SK-N-SH (cell line): ENCODE data around the gene PMEPA1. TPM values are rescaled to one million over a fixed set of nuclear protein-coding genes. Genes with fewer than 3 reads are reported as not detected.

Source experiments
- CTCF ChIA-PET: fragments of 300-600, 350-600 bp; formaldehyde crosslinking; extraction: SDS; loops from one replicate; lab custom pipeline; 2021; lab: Yijun Ruan, JAX
- POLR2A ChIA-PET: fragments of 350-600 bp; sonication (Branson Sonifier 250); formaldehyde crosslinking; extraction: SDS; loops from one replicate; lab custom pipeline; 2020; ENCODE audit warnings: antibody characterized with exemption, inconsistent platforms; lab: Yijun Ruan, JAX
- DNase-seq: peaks from one replicate; pipeline ENCODE4 v3.0.0; 2012
- H2AFZ ChIP-seq: fragments of 200-600 bp; sonication (generic); 2 replicates; pipeline ENCODE4 v1.8.1; 2016; ENCODE audit warnings: antibody characterized with exemption, mild to moderate bottlenecking, low read depth
- H3F3A ChIP-seq: fragments of 200-600 bp; sonication (generic); replicated peaks from 2 replicates; pipeline ENCODE3; 2016; ENCODE audit warnings: antibody characterized with exemption, mild to moderate bottlenecking; ENCODE audit not compliant: insufficient read depth
- H3K27ac ChIP-seq, 2 experiments: fragments of 200-500 bp in 1 of 2; fragments of 200-600 bp in 1 of 2; sonication (Bioruptor generic) in 1 of 2; sonication (generic), shearing (Covaris generic) in 1 of 2; 2 replicates each; pipeline versions ENCODE4 v1.5.1 to v1.6.1; 2014 to 2016; ENCODE audit warnings: low read depth in 2 of 2, inconsistent platforms in 1 of 2, low read length in 1 of 2, mild to moderate bottlenecking in 1 of 2, mixed read lengths in 1 of 2
- H3K27me3 ChIP-seq: fragments of 200-600 bp; sonication (generic), shearing (Covaris generic); 2 replicates; pipeline ENCODE4 v1.6.1; 2016; ENCODE audit warnings: mixed run types; ENCODE audit not compliant: insufficient read depth
- H3K36me3 ChIP-seq, 2 experiments: fragments of 200-500 bp in 1 of 2; fragments of 200-600 bp in 1 of 2; sonication (Bioruptor generic) in 1 of 2; sonication (generic) in 1 of 2; replicated peaks in 1 of 2; 2 replicates each; pipeline versions ENCODE3 to v1.5.1; 2014 to 2016; ENCODE audit warnings: low read length in 1 of 2, mild to moderate bottlenecking in 1 of 2; ENCODE audit not compliant: insufficient read depth in 2 of 2, control insufficient read depth in 1 of 2
- H3K4me1 ChIP-seq, 2 experiments: fragments of 200-500 bp in 1 of 2; fragments of 200-600 bp in 1 of 2; sonication (Bioruptor generic) in 1 of 2; sonication (generic), shearing (Covaris generic) in 1 of 2; 2 replicates each; pipeline versions ENCODE4 v1.5.1 to v1.6.1; 2014 to 2016; ENCODE audit warnings: low read depth in 1 of 2, low read length in 1 of 2, mixed run types in 1 of 2; ENCODE audit not compliant: insufficient read depth in 2 of 2, control insufficient read depth in 1 of 2
- H3K4me2 ChIP-seq: fragments of 200-600 bp; sonication (generic), shearing (Covaris generic); 2 replicates; pipeline ENCODE4 v1.6.1; 2017; ENCODE audit warnings: mixed run types
- H3K4me3 ChIP-seq, 2 experiments: fragments of 200-500 bp in 1 of 2; fragments of 200-600 bp in 1 of 2; sonication (Bioruptor generic) in 1 of 2; sonication (generic), shearing (Covaris generic) in 1 of 2; 2 replicates each; pipeline versions ENCODE4 v1.5.1 to v1.8.1; 2014 to 2016; ENCODE audit warnings: low read depth in 2 of 2, inconsistent platforms in 1 of 2, low read length in 1 of 2, mild to moderate bottlenecking in 1 of 2, mixed read lengths in 1 of 2, moderate library complexity in 1 of 2
- H3K79me2 ChIP-seq: fragments of 200-600 bp; sonication (generic); 2 replicates; pipeline ENCODE4 v1.8.1; 2017; ENCODE audit warnings: mild to moderate bottlenecking; ENCODE audit not compliant: insufficient read depth
- H3K9ac ChIP-seq: fragments of 200-600 bp; sonication (generic); 2 replicates; pipeline ENCODE4 v1.6.1; 2017; ENCODE audit warnings: mixed run types
- H3K9me2 ChIP-seq: fragments of 200-600 bp; sonication (generic); 2 replicates; pipeline ENCODE4 v1.6.1; 2017; ENCODE audit warnings: mixed run types
- H3K9me3 ChIP-seq: fragments of 200-600 bp; sonication (generic); 2 replicates; pipeline ENCODE4 v1.6.1; 2017; ENCODE audit warnings: mixed run types, mild to moderate bottlenecking, moderate library complexity
- H4K20me1 ChIP-seq: fragments of 200-600 bp; sonication (generic); 2 replicates; pipeline ENCODE4 v1.6.1; 2017; ENCODE audit warnings: mild to moderate bottlenecking, mixed run types; ENCODE audit not compliant: insufficient read depth
- CTCF ChIP-seq: fragments of 200-600 bp; sonication (generic); IDR thresholded peaks from 2 replicates; pipeline ENCODE4 v1.6.1; 2017; ENCODE audit warnings: antibody characterized with exemption, mild to moderate bottlenecking, moderate library complexity
- EZH2phosphoT487 ChIP-seq: fragments of 200-600 bp; sonication (generic); IDR thresholded peaks from 2 replicates; pipeline ENCODE4 v1.6.1; 2017; ENCODE audit warnings: low read depth, mixed run types, mild to moderate bottlenecking, antibody characterized with exemption, moderate library complexity, borderline replicate concordance
- MAX ChIP-seq: IDR thresholded peaks from 2 replicates; pipeline ENCODE4 v1.4.0; 2012; ENCODE audit warnings: low read depth
- MEF2A ChIP-seq: IDR thresholded peaks from 2 replicates; pipeline ENCODE4 v1.4.0; 2012; ENCODE audit warnings: low read depth, borderline replicate concordance
- REST ChIP-seq: IDR thresholded peaks from 2 replicates; pipeline ENCODE4 v1.6.1; 2012; ENCODE audit warnings: mild to moderate bottlenecking, low read depth, low read length, moderate library complexity
- TAF1 ChIP-seq: IDR thresholded peaks from 2 replicates; pipeline ENCODE4 v1.6.1; 2012; ENCODE audit warnings: low read depth, mild to moderate bottlenecking, low read length, moderate library complexity, borderline replicate concordance
- TCF12 ChIP-seq: IDR thresholded peaks from 2 replicates; pipeline ENCODE4 v1.4.0; 2012
- USF2 ChIP-seq: fragments of 150-350 bp; IDR thresholded peaks from 2 replicates; pipeline ENCODE4 v1.6.1; 2017; ENCODE audit warnings: antibody characterized with exemption, low read length, low read depth, borderline replicate concordance
- YY1 ChIP-seq: IDR thresholded peaks from 2 replicates; pipeline ENCODE4 v1.4.0; 2012; ENCODE audit warnings: low read depth, mild to moderate bottlenecking
- WGBS: methylation state at CpG from one replicate; pipeline ENCODE4 v1.1.6; 2017; ENCODE audit warnings: low lambda C conversion rate; 5-methylcytosine and 5-hydroxymethylcytosine counted together
- polyA plus RNA-seq, 3 experiments: library from polyadenylated mRNA; depleted of rRNA; stranded (reverse); fragments of >200 nt; gene quantifications; 2 replicates each; pipeline ENCODE4 v1.2.3, GENCODE V29; 2012

The PMEPA1 gene
- polyA plus RNA-seq, 1 of the 3 experiments (the other 2 are of a cell fraction), result 7.1 TPM

- Histone ChIP-seq H2AFZ (no peak overlapping the region), H3K27ac (no peak overlapping the region), H3K79me2 (no peaks in the 10 kb centered on the region), H3K27me3 (no peaks in the 10 kb centered on the region), H4K20me1 (no peaks in the 10 kb centered on the region), H3K9me3 (0 out of 2 replicates have a peak, but pooled peaks cover 4% of the 10 kb centered on the region), H3K9ac (no peak overlapping the region), H3K4me2 (no peak overlapping the region), H3K4me1 (no peaks in the 10 kb centered on the region; a peak in 1 of 4 replicates), H3K9me2 (no peaks in the 10 kb centered on the region), H3F3A (no peaks in the 10 kb centered on the region), H3K4me3 (no peak overlapping the region), H3K36me3 (no peaks in the 10 kb centered on the region)
- ChIA-PET POLR2A (no interaction called here), CTCF (interaction anchor here (0.9 to 1.1 kb wide), 3 partner anchors 11 to 546 kb away, joined by 3 to 4 read pairs (median 3); no protein-coding TSS in a partner anchor)
- DNase-seq, result no peak
- WGBS, result 54% methylated on average over 2 of the region's 2 CpGs
- TF ChIP-seq TAF1, result no peak
- TF ChIP-seq MAX, result no peak
- no peak for TF ChIP-seq TCF12
- TF ChIP-seq USF2, result no peak
- TF ChIP-seq MEF2A, result no peak
- TF ChIP-seq REST, result no peak
- no peak for TF ChIP-seq EZH2phosphoT487
Measured at GRCh38 chr20:57633945-57634491, 75.8 kb downstream of the PMEPA1 start.

- WGBS, result 75% methylated on average over 2 of the region's 2 CpGs
- ChIA-PET POLR2A (interaction anchor here (0.7 kb wide), 1 partner anchor 443 kb away, joined by 3 read pairs; no protein-coding TSS in a partner anchor), CTCF (interaction anchor here (2.7 kb wide), 1 partner anchor 9 kb away, joined by 8 read pairs; no protein-coding TSS in a partner anchor)
- H3K4me3 ChIP-seq, result no peak overlapping the region
- H3K9ac ChIP-seq, result no peak overlapping the region
- no peaks in the 10 kb centered on the region for H3K27me3 ChIP-seq
- H3K9me3 ChIP-seq, result 0 out of 2 replicates have a peak, but pooled peaks cover 4% of the 10 kb centered on the region
- no peaks in the 10 kb centered on the region for H4K20me1 ChIP-seq
- no peaks in the 10 kb centered on the region for H3K36me3 ChIP-seq
- no peaks in the 10 kb centered on the region for H3F3A ChIP-seq
- no peaks in the 10 kb centered on the region for H3K9me2 ChIP-seq
- no peak for DNase-seq
- no peak overlapping the region for H2AFZ ChIP-seq
- no peak overlapping the region for H3K27ac ChIP-seq
- H3K4me2 ChIP-seq, result no peak overlapping the region
- peaks cover 0 to 9% of the 10 kb centered on the region in 2 experiments; a peak in 1 of 4 replicates for H3K4me1 ChIP-seq
- no peak for TF ChIP-seq YY1
- no peak for TF ChIP-seq CTCF
- H3K79me2 ChIP-seq, result no peaks in the 10 kb centered on the region
Measured at GRCh38 chr20:57632286-57632685, 77.5 kb downstream of the PMEPA1 start.
